Epithelial cell of esophagus (primary cell): ENCODE data around the gene DUSP12.

ENCODE experiments used
- DNase-seq: peaks from one replicate; pipeline ENCODE4 v3.0.0; 2010; ENCODE audit warnings: low read depth
- H3K4me3 ChIP-seq: 2 replicates; pipeline ENCODE4 v1.5.1; 2011; ENCODE audit warnings: mild to moderate bottlenecking, low read length, control low read depth
- TF ChIP-seq, protein P1 (sequence below): IDR thresholded peaks from 2 replicates; pipeline ENCODE4 v1.5.1; 2011; ENCODE audit warnings: low read depth, mild to moderate bottlenecking, low read length, control low read depth, inconsistent platforms; ENCODE audit not compliant: insufficient read depth; ENCODE audit errors: missing control alignments

The DUSP12 gene

GRCh38 chr1:161735837-161736236 is 13.7 kb upstream of the DUSP12 start:
- H3K4me3 ChIP-seq: no peak overlapping the region
- DNase-seq: no peak
- TF ChIP-seq, protein P1, sequence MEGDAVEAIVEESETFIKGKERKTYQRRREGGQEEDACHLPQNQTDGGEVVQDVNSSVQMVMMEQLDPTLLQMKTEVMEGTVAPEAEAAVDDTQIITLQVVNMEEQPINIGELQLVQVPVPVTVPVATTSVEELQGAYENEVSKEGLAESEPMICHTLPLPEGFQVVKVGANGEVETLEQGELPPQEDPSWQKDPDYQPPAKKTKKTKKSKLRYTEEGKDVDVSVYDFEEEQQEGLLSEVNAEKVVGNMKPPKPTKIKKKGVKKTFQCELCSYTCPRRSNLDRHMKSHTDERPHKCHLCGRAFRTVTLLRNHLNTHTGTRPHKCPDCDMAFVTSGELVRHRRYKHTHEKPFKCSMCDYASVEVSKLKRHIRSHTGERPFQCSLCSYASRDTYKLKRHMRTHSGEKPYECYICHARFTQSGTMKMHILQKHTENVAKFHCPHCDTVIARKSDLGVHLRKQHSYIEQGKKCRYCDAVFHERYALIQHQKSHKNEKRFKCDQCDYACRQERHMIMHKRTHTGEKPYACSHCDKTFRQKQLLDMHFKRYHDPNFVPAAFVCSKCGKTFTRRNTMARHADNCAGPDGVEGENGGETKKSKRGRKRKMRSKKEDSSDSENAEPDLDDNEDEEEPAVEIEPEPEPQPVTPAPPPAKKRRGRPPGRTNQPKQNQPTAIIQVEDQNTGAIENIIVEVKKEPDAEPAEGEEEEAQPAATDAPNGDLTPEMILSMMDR: no peak

DNA sequence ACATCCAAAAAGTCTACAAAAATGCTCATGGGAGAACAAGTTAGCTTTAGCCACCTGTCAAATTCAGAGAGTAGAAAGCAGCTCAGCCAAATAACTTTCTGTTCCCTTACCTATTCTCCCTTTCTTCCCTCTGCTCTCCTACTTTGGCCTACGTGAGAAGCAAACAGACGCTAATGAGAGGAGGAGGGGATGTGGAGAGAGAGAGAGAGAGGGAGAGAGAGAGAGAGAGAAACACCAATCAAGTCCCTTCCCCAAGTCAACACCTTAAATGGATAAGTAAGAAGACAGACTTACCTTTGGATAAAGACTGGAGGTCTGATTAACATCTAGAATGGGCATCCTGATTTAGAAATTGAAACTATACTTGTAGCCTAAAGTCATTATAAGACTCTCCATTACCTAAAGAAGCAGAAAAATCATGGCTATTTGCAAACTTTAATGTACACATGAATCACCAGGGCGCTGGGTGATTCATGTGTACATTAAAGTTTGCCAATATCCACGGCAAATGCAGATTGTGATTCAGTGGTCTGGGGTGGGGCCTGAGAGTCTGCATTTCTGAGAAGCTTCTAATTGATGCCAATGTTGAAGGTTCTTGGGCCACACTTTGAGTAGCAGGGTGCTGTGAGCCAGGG is 13.1 kb upstream of the DUSP12 start:
- peak; percentile 87 for DNase-seq
- no peak overlapping the region for H3K4me3 ChIP-seq

GRCh38 chr1:161737625-161738024 is 12.0 kb upstream of the DUSP12 start:
- DNase-seq: no peak
- H3K4me3 ChIP-seq: no peak overlapping the region
- TF ChIP-seq, protein P1: no peak

More for the DNA sequence above, 13.1 kb upstream of the DUSP12 start:
- TF ChIP-seq, protein P1: no peak

- TF ChIP-seq, protein P1: peak; percentile 69
These were observed 10.8 kb upstream of the DUSP12 start for GRCh38 chr1:161738627-161739287.

DNA sequence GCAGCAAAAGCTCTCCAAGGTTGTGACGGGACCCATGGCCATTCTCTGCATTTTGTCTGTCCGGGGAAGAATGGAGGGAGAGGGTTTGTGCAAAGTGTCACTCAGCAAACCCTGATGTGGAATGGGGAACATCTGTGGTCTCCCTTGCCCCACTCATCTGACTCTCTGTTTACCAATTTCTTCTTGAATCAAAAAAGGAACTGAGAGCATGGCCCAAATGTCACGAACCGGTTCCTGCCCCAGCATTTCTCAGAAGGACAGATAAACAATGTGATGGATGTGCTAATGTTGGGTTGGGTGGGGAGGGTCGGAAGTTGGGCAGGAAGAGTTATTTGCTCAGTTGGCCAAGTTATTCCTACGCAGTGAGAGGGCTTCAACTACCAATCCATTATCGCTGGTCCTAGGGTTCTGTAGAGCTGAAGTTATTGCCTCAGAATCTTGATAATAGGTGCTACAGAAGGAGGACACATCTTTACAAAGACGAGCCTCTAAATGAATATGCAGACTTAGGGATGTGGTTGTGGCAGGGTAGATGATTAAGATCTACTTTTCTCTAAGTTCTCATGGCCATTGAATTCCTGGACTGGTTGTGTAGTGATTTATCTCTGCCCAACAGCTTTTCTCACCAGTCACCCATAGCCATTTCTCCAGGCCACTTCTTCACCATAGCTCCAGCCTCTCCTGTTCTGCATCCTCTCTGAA is 9.6 kb upstream of the DUSP12 start:
- no peak for DNase-seq
- TF ChIP-seq, protein P1: no peak
- no peak overlapping the region for H3K4me3 ChIP-seq

More at GRCh38 chr1:161738627-161739287, 10.8 kb upstream of the DUSP12 start:
- no peak overlapping the region for H3K4me3 ChIP-seq
- peak; percentile 86 for DNase-seq

DNA sequence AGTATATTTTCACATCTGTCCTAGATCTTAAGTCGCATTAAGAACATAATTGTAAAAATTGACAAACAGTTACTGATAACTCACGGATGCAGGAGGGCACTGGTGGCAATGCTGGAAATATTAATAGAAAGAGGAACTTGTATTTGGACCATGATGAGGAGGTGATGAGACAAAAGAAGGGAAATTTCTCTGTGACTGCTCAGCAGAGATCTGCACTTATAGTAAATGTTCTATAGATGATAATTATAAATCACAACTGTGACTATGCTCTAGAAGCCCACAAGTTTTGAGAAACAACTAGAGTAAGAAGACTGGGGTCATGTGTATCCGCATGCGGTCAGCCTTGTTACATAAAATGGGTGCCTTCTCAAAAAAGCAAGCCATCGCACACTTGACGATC is 8.7 kb upstream of the DUSP12 start:
- DNase-seq: no peak
- TF ChIP-seq, protein P1: no peak
- H3K4me3 ChIP-seq: no peak overlapping the region
